Measurements from ENCODE around the gene SETD5.

SETD5 gene

DNA sequence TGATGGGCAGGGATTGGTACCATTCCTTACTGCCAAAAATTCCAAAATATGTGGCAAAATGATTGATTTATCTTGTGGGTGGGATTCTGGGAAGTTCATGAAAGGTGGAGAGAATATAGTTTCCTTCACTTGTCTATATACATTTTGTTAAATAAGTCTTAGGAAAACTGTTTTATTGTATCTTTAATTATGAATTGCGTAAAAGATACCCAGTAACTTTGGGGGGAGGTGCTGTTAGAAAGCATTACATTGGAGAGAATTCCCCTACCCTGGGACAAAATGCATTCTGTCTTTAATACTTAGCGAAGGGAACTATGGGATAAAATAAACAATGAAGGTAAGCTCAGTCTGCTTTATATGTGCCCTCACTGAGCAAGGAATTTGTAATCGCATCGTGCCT is 4.6 kb downstream of the SETD5 start:
- TF ChIP-seq, protein P1, sequence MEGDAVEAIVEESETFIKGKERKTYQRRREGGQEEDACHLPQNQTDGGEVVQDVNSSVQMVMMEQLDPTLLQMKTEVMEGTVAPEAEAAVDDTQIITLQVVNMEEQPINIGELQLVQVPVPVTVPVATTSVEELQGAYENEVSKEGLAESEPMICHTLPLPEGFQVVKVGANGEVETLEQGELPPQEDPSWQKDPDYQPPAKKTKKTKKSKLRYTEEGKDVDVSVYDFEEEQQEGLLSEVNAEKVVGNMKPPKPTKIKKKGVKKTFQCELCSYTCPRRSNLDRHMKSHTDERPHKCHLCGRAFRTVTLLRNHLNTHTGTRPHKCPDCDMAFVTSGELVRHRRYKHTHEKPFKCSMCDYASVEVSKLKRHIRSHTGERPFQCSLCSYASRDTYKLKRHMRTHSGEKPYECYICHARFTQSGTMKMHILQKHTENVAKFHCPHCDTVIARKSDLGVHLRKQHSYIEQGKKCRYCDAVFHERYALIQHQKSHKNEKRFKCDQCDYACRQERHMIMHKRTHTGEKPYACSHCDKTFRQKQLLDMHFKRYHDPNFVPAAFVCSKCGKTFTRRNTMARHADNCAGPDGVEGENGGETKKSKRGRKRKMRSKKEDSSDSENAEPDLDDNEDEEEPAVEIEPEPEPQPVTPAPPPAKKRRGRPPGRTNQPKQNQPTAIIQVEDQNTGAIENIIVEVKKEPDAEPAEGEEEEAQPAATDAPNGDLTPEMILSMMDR (IDR thresholded peaks at IDR 0.05; ENCODE audit: insufficient read depth, low read length, poor library complexity, severe bottlenecking): no peak
- Histone ChIP-seq H3K27me3 (replicated peaks; ENCODE audit: control insufficient read depth, insufficient read depth, low read length) (no peaks in the 10 kb centered on the region), H3K4me3 (replicated peaks; ENCODE audit: low read depth, low read length) (no peak overlapping the region), H3K36me3 (ENCODE audit: control insufficient read depth, insufficient read depth, low read length) (no peaks in the 10 kb centered on the region)
- DNase-seq (ENCODE audit: extremely low read depth, insufficient read length): no peak

DNA sequence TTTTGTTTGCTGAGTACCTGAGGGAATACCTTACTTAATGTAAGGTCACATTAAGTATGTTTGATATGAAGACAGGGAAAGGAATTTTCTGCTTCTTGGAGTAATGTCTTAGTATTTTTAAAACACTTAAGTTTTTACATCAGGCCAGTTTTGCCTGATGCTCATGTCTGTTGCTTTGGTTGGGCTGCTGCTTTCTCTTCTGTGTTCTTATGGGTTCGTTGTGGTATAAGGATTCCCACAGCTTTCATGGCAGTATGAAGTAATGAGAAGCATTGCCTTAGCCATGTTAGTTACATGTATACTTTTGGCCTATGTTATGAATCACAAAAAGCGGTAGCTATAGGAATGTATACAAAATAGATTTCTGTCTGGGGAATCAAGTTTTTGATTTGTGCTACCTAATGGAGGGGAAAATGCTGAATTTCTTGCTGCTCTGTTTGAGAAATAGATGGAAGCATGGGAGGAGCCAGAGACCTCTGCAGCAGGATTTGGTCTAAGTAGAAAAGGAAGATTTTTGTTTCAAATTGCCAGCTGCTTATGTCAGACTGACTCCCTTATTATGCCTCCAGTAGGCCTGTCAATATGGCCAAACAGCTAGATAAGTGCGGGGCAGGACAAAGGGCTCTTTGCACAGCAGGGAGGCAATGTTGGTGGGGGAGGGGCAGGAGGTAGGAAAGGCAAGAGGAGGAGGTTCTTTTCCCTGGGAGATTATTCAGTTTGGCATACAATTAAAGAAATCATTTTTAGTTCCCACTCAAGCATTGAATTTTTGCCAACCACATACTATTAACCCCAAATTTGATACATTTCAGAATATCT is 5.2 kb downstream of the SETD5 start:
- TF ChIP-seq, protein P1 (IDR thresholded peaks at IDR 0.05; ENCODE audit: insufficient read depth, low read length, poor library complexity, severe bottlenecking): no peak
- H3K4me3 ChIP-seq (replicated peaks; ENCODE audit: low read depth, low read length): no peak overlapping the region
- no peaks in the 10 kb centered on the region for H3K27me3 ChIP-seq (replicated peaks; ENCODE audit: control insufficient read depth, insufficient read depth, low read length)
- H3K36me3 ChIP-seq (ENCODE audit: control insufficient read depth, insufficient read depth, low read length): no peaks in the 10 kb centered on the region
- no peak for DNase-seq (ENCODE audit: extremely low read depth, insufficient read length)

- no peaks in the 10 kb centered on the region for H3K27me3 ChIP-seq (replicated peaks; ENCODE audit: control insufficient read depth, insufficient read depth, low read length)
- H3K4me3 ChIP-seq (replicated peaks; ENCODE audit: low read depth, low read length): no peak overlapping the region
- TF ChIP-seq, protein P1 (IDR thresholded peaks at IDR 0.05; ENCODE audit: insufficient read depth, low read length, poor library complexity, severe bottlenecking): no peak
- H3K36me3 ChIP-seq (ENCODE audit: control insufficient read depth, insufficient read depth, low read length): no peaks in the 10 kb centered on the region
- no peak for DNase-seq (ENCODE audit: extremely low read depth, insufficient read length)
Observed at GRCh38 chr3:9403463-9403862, 6.0 kb downstream of the SETD5 start.

DNA sequence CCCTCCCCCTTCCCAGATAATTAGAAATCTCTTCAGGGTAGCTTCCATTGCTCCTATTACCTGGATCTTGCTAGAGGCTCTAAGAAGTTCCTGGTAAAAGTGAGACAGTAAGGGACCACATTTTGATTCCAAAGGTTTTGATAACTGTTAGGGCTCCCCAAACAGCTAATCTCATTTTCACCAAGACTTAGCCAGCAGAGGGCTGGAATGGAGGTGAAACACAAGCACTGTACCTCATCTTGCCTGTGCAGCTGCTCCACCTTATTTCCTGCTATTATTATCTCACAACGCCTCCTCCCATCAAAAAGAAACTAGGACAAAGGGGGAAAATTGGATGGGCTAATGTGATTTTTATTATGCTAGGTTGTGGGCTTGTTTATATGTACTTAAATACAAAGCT is 7.3 kb downstream of the SETD5 start:
- H3K36me3 ChIP-seq (ENCODE audit: control insufficient read depth, insufficient read depth, low read length): no peaks in the 10 kb centered on the region
- DNase-seq (ENCODE audit: extremely low read depth, insufficient read length): no peak
- TF ChIP-seq, protein P1 (IDR thresholded peaks at IDR 0.05; ENCODE audit: insufficient read depth, low read length, poor library complexity, severe bottlenecking): peak; percentile 9
- H3K27me3 ChIP-seq (replicated peaks; ENCODE audit: control insufficient read depth, insufficient read depth, low read length): no peaks in the 10 kb centered on the region
- H3K4me3 ChIP-seq (replicated peaks; ENCODE audit: low read depth, low read length): no peak overlapping the region

DNA sequence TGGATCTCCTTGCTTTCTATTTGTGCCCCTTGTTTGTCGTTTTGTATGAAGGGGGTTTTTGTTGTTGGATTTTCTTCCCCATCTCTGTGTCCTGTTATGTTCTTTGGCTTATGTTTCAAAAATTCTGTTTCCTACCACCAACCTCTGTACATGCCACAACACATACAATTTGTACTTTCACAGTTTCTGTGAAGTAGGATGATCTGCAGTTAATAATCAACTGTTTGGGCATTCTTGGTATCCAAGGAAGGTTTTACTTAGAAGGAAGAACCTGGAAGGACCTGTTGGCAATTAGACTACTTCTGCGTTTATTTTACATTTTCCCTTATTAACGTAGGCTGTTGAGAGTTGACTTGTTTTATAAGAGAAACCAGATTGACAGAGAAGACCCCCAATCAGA is 8.3 kb downstream of the SETD5 start:
- TF ChIP-seq, protein P1 (IDR thresholded peaks at IDR 0.05; ENCODE audit: insufficient read depth, low read length, poor library complexity, severe bottlenecking): no peak
- Histone ChIP-seq H3K4me3 (replicated peaks; ENCODE audit: low read depth, low read length) (no peak overlapping the region), H3K36me3 (ENCODE audit: control insufficient read depth, insufficient read depth, low read length) (no peaks in the 10 kb centered on the region), H3K27me3 (replicated peaks; ENCODE audit: control insufficient read depth, insufficient read depth, low read length) (no peaks in the 10 kb centered on the region)
- DNase-seq (ENCODE audit: extremely low read depth, insufficient read length): no peak

Data from GM06990 (cell line).